Posterior cingulate gyrus (tissue), 11 donors: ENCODE measurements around the gene CCDC68.
"Not testable (repeated sequence)": the region's sequence is repeated elsewhere in the genome, so short reads cannot be mapped to it uniquely, and the experiment has no call there.

Source experiments
- DNase-seq, 10 donors: peaks; one replicate each; pipeline versions ENCODE4 v3.0.0 to v3.0.0-alpha.2; 2020 to 2021; ENCODE audit warnings: mixed read lengths in 3 of 10
- intact Hi-C: fragments of 100-400 bp; cut with DNase I; formaldehyde crosslinking; loops from one replicate; pipeline ENCODE4 v1.15.1; 2023

Gene CCDC68

DNA sequence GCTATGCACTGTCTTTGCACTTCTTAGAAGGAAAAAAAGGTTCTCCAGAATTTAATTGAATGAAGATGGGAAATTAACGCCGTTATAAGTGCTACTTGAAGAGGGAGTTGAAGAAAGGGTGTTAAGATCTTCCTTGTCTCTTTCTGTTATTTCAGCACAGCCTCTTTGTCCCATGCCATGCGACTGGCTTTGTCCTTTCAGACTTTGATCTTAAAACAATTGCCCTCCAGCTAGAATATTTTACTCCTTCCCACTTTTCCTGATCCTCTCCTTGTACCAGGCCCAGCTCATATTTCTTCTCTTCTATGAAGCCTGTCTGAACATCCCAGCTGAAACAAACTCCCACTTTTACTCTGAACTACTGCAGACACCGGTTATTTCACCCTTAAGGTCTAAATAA, 79.6 kb downstream of the CCDC68 start:
- intact Hi-C loops: no loop called here
- no peak for DNase-seq

DNA sequence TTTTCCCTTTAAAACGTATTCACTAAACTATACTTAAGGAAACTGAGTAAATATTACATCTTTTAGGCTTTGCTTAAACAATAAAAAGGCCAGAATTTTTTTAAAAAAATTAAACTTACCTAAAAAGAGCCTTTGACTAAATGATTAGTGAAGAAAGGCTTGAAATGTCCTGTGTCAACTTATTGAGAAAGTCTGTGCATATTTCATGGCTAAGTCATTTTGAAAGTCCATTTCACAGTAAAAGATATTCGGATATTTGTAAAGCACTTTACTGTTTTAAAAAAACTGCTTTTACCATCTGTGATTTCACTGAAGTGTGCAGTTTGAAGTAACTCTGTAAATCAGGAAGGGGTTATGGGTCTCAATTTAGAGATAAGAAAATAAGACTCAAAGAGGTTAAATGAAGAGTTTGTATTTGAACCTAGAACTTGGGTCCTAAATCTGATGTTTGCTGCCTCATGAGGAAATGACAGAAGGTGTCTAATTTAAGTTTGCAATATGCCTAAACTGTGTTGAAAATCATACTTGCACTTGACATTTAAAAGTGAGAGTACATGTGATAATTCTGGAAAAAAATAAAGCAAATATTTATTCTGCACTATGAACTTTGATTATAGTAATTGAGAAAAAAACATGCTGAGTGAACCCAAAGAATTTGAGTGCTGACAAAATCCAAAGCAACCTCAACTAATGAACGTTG, 80.5 kb downstream of the CCDC68 start:
- no peak for DNase-seq
- intact Hi-C loops: no loop called here

DNA sequence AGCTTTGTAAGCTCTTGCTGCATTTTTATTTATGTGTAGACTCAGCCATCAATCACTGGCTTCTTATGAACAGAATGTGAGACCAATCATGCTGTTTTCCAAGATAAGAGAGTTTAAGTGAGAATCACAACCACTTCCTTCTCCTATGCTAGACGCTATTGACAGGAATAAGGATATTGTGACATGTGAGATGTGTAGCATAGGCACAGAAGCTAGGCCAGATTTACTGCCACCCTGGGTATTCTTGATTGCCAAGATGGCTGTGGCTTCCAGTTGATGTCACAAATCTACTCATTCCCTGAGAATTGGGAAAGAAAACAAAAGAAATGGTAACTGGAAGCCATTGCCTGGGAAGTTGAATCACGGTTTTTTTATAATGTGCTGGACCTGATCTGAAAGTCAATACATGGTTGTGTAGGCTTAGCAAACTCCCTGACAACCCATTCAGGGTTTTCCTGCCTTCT, 81.1 kb downstream of the CCDC68 start:
- no peak for DNase-seq
- intact Hi-C loops: no loop called here

DNA sequence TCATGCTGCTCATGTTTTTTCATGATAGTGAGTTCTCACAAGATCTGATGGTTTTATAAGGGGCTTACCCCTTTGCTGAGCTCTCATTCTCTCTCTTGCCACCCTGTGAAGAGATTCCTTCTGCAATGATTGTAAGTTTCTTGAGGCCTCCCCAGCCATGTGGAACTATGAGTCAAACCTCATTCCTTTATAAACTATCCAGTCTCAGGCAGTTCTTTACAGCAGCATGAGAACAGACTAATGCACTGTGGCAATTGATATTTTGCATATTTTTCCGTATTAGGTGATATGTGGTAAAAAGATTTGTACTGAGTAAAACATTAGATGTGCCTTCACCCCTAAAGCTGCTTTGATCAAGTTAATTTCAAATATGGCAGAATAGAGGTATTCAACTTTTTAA, 82.2 kb downstream of the CCDC68 start:
- DNase-seq: no peak
- intact Hi-C loops: no loop called here

DNA sequence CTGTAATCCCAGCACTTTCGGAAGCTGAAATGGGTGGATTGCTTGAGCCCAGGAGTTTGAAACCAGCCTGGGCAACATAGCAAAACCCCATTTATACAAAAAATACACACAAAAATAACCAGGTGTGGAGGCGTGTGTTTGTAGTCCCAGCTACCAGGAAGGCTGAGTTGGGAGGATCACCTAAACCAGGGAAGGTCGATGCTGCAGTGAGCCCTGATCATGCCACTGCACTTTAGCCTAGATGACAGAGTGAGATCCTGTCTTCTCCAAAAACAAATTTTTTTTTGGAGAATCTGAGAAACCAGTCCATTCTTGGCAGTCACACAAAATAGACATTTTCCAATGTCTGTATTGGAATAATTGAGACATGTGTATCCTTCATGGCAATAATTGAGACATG, 84.2 kb downstream of the CCDC68 start:
- DNase-seq: no peak
- intact Hi-C loops: no loop called here

DNA sequence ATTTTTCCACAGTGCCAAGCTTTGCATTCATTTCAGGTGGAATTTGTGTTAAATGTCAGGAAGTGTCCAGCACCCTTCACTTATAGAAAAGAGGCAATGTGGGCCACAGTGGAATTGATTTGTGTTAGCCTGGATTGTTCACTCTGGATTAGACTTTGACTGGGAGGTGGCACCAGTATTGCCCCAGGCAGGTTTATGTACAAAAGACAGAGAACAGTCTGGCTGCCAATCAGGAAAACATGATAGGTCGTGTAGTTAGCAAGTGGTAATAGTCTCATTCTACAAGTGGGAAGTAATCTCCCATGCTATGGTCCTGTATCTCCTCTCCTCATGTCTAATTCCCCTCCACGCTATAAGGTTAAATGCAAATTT, 85.4 kb downstream of the CCDC68 start:
- intact Hi-C loops: no loop called here
- DNase-seq: no peak

DNA sequence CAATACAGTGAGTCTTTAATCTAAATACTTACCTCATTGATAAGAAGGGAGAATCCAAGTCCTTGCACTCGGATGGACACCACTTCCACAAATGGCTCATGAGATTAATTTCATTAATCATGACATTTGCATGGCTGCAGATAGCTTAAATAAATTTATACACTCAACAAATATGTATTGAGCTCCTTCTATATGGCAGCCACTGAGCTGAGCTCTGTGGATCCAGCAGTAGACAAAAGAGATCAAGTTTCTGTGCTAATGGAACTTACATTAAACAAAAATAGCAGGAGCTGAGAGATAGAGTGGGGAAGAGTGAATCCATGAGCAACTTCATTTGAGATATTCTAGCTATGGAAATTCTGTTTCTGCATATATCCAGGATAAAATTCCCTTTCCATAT, 86.6 kb downstream of the CCDC68 start:
- DNase-seq: no peak
- intact Hi-C loops: no loop called here

DNA sequence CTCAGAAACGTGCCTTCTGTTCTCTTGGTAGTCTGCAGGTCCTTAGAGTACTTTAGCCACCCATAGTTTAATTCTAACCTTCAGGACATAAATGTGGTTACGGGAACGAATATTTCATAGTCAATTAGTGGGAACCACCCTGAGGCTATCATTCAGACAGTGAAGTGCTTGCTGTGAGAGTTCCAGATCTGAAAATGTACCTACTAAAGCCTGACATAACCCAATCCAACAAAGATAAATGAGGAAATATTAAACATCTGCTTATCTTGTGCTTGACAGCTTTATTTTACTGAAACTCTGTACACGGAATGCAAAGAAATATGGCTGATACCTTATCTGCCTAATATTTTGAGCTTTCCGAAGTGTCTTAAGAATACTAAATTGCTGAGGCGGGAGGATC, 88.0 kb downstream of the CCDC68 start:
- no peak for DNase-seq
- intact Hi-C loops: no loop called here

DNA sequence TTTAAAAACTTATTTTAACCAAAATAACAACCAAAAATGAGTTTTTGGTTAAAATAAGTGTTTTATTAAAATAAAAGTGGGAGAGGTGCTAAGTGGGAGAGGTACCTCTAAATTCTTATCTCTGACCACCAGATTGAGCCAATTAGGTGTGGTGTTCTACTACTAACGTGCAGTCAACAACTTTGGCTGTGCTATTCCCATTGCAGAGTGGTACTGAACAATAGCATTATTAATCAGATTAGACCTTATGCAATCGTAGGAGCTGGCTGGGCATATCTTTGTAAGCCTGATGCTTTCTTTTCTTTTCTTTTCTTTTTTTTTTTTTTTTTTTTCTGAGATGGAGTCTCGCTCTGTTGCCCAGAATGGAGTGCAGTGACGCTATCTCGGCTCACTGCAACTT, 92.1 kb downstream of the CCDC68 start:
- no peak for DNase-seq
- intact Hi-C loops: no loop called here

DNA sequence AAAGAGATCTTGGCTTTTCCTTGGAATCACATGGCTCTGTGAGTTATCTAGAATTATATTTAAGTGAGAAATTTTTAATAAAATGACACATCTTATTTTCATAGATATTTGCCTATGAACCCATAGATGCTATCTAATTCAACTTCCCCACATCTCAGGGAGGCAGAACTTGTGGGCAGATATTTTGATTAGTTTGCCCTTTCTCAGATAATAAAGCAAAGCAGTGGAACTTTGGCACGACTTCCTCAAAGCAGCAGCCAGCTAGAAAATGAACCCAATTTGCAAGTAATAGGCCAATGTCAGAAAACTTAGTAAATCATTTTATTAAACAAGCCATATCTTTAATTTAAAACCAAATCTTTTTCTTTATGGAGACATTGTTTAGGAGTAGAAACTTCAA, 98.3 kb downstream of the CCDC68 start:
- DNase-seq: no peak
- intact Hi-C loops: no loop called here

DNA sequence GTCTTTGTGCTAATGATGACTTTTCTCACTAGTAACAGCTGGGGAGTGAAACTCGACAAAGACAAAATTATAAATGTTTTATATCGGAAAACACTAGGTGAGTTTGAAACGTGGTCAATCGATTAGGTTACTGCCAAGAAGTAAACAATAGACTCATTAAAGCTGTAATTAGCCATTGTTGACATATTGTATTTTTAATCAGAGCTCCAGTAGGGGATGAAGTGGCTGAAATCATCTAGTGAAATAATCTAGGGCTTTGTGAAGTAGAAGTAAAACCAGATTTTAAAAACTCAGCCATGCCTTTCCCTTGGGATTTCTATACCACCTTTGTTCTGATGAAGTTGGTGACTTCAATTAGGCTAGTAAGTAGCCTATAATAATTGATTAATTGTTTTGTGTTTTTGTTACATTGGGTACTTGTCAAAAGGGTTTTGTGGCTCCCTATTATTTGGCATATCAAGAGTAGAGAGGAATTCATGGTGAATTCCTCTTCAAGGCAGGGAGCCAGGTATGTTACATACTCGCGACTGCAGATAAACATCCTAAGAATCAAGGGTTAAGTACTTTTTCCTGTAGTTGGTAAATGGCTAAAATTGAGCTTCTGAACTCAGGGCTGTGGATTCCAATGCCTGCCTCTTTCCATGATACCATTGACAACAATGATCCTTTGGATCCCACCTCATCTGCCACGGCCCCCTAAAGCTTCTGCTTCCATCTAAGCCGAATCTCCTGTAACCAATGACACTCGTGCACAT, 99.4 kb downstream of the CCDC68 start:
- no peak for DNase-seq
- intact Hi-C loops: no loop called here

DNA sequence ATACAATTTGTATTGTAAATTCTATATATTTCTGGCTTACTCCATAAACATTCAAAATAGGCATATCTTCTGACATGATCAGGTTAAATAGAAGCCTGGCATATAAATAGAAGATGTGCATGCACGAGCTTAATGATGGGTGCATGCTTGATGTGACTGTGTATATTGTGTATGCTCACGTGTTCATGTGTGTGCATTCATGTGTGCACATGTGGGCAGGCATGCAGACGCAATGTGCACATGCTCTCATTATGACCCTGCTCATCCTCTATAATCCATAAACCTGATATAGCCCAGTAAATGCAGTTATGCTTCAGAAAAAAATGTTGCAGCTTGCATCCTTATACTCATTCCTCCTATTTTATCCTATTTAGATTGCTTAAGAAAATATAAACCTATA, 101.8 kb downstream of the CCDC68 start:
- no peak for DNase-seq
- intact Hi-C loops: no loop called here

DNA sequence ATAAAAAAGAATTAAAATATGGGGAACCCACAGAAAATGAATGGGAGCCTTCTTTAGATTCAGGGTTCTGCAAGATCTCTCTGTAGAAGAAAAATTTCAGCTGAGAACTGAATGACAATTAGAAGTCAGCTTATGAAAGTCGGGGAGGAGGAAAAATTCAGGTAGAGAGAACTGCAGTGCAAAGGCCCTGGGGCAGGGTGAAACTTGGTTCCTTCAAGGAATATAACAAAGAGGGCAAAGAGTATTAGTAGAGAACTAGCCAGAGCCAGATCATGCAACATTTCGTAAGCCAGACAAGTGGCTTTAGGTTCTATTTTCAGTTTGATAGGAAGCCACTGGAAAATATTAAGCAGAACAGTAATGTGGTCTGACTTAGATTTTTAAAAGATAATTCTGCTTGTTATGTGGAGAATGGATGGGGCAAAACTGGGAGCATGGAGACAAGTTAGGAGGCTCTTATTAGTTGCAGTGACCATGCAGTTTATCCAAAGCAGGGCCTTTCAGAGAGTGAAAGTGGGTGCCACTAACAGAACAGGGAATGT, 103.1 kb downstream of the CCDC68 start:
- no peak for DNase-seq
- intact Hi-C loops: no loop called here

DNA sequence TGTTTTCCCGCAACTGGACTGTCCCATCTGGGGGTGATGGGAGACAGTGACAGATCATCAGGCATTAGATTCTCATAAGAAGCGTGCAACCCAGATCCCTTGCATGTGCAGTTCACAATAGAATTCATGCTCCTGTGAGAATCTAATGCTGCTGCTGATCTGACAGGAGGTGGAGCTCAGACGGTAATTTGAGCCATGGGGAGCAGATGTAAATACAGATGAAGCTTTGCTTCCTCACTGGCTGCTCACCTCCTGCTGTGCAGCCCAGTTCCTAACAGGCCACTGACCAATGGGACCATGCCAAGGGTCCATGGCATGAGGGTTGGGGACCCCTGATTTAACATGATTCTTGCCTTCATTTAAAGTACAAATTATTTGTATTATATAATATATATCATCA, 104.2 kb downstream of the CCDC68 start:
- intact Hi-C loops, DNase-seq: not testable (repeated sequence)

DNA sequence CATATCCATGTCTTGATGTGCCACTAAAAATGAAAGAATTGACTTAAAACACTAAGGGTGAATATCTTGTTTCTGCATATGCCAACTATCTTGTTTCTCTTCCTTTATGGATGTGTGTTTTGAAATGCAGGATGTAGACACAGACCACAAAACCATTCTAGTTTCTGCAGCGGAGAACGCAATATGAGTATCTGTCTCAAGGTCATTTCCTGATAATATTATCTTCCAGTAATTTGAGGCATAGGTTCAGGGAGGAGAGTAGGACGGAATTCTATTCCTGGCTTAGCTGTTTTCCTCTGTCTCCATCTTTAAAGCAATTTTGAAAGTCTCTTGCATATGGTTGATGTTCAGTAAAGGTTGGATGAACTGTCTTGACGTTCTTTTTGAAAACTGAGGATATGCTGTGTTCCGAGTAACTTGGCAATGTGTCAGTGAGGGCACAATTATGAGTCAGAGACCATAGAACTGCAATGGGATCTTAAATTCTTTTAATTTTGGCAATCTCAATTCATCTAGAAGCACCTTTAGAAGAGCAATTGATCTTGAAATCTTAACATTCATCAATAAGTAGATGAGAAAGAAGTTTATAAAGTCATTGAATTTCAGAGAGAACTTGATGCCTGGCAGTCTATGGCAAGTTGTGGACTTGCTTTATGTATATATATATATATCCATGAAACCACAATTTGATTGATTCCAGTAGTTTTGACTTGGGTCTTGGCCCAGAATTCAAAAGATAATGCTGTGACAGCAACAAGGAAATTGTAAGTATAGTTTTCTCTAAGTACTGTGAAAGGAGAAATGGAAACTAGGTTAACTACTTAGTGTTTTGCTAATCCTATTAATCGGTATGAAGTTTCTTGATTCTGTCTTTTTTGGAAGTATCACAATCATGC, 106.2 kb downstream of the CCDC68 start:
- no peak for DNase-seq
- intact Hi-C loops: no loop called here
